DMS53 treated with DMSO at 0.1 percent for 48 hours (cell line): ENCODE measurements around the gene UGT1A1.
A peak's percentile ranks its signal among the peaks of the same experiment; 100 is the strongest.

Source experiments
- DNase-seq: peaks from one replicate; lab custom pipeline; 2025; ENCODE audit not compliant: unreplicated experiment; lab: John Stamatoyannopoulos, UW

The UGT1A1 gene

DNA sequence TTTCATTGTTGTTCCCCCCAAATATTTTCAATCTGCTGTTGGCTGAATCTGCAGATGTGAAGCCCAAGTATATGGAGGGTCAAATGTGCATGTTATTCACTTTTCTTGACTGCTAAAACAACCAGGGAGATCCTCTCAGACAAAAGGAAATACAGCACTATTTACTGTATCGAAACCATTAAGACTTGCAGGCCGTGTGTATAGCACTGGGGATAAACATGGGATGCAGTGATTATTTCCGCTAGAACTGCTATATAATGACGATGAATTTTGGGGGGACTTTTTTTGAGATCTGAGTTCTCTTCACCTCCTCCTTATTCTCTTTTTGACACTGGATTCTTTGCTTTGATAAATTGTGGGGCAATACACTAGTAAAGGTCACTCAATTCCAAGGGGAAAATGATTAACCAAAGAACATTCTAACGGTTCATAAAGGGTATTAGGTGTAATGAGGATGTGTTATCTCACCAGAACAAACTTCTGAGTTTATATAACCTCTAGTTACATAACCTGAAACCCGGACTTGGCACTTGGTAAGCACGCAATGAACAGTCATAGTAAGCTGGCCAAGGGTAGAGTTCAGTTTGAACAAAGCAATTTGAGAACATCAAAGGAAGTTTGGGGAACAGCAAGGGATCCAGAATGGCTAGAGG, 3.5 kb upstream of the UGT1A1 start:
- no peak for DNase-seq

DNA sequence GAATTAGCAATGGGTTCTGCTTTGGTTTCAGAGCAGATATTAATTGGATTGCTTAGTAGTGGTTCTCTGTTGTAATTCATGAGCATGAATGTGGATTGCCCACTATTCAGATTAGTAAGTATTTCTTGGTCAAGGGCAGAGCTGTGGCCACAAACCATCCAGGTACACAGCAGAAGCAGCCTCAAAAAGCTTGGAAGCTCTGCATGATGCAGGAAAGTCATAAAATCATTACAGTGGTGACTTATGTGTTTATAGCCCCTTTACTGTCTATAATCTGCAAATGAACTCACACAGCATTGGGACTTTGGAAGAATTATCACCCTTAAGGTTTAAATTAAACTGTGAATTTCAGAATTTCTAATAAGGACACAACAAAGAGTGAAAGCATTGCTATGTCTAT, 1.9 kb upstream of the UGT1A1 start:
- no peak for DNase-seq

DNA sequence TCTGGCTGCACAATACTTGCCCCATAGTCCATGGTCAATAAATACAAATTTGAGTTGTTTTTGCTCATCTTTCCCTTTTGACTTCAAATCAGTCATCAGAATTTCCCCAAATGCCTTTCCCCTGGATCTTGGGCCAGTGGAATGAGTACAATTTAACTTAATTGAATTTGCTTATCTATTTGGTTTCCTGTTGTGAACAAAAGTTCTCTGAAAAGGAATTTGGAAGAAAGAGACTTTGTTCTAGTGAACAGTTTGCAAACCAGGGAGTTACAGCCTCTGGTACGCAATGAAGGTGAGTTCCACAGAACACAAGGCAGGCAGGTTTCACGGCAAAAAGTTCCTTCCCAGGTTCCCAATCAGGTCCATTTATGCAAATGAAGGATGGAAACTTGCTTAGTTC, 1.2 kb upstream of the UGT1A1 start:
- DNase-seq, result no peak

DNA sequence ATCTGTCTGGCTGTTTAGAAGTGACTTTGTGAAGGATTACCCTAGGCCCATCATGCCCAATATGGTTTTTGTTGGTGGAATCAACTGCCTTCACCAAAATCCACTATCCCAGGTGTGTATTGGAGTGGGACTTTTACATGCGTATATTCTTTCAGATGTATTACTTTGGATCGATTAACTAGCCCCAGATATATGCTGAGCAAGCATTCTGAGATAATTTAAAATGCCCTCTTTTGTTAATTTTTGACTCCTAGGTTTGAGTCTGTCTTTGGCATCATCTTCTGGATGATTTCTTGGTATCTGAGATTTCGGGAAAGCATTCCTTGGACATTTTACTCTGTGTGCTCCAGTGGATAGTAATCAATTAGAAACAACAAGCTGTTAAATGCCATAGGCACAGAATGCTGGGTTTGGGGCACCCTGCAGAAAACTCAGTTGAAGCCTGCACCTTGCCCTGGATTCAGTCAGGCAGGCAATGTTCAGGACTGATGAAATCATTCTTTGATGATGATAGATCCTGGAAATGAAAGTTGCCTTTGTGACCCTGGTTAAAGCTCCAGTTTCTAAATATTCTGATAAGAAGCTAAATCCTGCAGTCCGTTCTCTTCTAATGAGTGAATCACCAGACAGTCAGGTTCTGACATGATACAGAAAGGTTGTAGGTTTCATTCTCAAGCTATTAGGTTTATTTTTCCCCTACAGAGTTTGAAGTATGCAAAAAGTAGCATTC, 1.1 kb downstream of the UGT1A1 start:
- DNase-seq, result no peak

DNA sequence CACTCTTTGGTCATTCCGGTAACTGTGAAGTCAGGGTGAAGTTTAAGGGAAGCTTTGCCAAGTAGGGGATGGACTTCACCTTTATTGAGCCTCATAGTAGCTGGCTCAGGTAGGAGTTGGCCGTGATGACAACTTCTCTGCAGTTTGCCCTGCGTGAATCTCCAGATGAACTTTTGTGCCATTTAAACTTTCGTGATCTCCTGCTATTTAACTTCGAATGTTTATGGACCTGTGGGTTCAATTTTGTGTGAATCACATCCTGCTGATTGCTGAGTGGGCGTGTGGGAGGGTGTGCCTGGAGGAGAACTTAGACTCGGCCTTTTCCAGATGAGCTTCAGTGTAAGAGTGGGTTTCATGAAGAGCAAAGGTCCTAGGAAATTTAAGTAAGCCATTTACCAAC, 4.2 kb downstream of the UGT1A1 start:
- DNase-seq, result no peak

DNA sequence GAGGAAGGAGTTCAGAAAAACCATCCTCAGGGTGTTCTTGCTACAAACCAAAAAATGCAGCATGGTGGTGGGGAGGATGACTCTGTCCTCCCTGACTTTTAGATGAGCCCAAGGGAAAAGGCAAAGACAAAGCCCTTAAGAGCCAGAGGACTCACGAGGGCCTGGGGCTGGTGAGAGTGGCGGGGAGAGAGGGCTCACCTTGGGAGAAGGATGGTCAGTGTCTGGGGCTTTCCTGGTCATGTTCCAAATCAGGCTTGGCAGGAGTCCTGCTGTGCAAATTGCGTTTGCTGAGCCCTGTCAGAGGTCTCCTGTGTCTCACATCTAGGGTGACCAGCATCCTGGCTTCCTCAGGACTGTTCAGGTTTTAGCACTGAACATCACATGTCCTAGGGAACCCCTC, 4.7 kb downstream of the UGT1A1 start:
- no peak for DNase-seq

DNA sequence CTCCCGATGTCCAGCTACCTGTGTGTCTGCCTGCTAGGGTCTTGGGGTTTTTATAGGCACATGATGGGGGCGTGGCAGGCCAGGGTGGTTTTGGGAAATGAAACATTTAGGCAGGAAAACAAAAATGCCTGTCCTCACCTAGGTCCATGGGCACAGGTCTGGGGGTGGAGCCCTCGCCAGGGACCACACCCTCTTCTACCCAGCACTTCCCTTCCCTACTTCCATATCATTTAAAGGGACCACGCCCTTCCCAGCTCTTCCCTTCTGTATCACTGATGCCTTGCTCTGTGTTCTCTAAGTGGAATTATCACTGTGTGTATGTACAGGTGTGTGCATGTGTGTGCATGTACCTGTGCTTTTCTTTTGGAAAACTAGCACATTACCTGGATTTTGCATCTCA, 6.3 kb downstream of the UGT1A1 start:
- no peak for DNase-seq

DNA sequence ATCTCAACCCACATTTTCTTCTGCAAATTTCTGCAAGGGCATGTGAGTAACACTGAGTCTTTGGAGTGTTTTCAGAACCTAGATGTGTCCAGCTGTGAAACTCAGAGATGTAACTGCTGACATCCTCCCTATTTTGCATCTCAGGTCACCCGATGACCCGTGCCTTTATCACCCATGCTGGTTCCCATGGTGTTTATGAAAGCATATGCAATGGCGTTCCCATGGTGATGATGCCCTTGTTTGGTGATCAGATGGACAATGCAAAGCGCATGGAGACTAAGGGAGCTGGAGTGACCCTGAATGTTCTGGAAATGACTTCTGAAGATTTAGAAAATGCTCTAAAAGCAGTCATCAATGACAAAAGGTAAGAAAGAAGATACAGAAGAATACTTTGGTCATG, 8.0 kb downstream of the UGT1A1 start:
- DNase-seq, result no peak

DNA sequence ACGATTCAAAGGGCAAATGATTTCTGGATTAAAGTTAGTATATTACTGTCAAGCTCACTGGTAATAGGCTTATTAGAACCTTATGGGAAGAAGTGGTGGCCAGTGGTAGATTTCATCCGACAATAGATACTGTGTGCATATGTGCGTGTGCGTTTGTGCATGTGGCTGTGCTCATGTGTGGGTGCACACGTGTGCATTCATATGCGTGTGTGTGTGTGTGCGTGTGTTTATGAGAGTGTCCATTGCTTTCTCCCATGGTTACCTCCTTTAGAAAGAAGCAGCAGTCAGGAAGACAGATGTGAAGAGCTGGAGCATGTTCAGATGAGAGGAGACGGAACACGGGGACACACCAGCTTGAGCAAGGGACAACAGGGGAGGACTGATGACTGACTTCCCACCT, 9.2 kb downstream of the UGT1A1 start:
- no peak for DNase-seq

DNA sequence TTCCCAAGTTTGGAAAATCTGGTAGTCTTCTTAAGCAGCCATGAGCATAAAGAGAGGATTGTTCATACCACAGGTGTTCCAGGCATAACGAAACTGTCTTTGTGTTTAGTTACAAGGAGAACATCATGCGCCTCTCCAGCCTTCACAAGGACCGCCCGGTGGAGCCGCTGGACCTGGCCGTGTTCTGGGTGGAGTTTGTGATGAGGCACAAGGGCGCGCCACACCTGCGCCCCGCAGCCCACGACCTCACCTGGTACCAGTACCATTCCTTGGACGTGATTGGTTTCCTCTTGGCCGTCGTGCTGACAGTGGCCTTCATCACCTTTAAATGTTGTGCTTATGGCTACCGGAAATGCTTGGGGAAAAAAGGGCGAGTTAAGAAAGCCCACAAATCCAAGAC, 12.1 kb downstream of the UGT1A1 start:
- no peak for DNase-seq

DNA sequence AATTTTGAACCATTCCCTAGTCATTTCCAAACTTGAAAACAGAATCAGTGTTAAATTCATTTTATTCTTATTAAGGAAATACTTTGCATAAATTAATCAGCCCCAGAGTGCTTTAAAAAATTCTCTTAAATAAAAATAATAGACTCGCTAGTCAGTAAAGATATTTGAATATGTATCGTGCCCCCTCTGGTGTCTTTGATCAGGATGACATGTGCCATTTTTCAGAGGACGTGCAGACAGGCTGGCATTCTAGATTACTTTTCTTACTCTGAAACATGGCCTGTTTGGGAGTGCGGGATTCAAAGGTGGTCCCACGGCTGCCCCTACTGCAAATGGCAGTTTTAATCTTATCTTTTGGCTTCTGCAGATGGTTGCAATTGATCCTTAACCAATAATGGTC, 12.5 kb downstream of the UGT1A1 start:
- DNase-seq, result no peak

DNA sequence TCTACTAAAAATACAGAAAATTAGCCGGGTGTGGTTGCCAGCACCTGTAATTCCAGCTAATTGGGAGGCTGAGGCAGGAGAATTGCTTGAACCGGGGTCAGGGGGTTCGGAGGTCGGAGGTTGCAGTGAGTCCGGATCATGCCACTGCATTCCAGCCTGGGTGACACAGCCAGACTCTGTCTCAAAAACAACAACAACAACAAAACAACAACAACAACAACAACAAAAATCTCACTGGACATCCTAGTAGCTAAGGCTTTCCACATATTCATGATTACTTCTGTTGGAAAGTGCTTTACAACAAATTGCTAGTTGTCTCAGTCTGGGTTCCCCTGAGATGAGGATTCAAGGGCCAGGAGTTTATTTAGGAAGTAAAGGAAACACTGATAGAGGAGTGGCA, 13.8 kb downstream of the UGT1A1 start:
- DNase-seq, result no peak

DNA sequence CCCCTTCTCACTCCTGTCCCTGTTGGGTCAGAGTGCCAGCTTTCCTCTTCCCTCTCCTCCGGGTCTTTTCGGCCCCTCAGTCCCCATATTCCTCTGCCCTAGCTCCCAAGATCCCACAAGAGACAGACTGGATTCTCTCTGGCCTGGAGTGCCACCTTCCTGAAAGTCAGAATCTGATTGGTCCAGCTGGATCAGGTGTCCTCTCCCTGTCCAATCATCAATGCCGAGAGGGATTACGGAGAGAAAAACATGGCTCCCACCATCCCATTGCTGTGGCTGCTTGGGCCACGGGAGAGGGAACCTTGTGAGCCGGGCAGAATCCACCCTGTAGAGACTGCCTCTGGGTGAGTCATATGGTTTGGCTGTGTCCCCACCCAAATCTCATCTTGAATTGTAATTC, 15.3 kb downstream of the UGT1A1 start:
- no peak for DNase-seq

DNA sequence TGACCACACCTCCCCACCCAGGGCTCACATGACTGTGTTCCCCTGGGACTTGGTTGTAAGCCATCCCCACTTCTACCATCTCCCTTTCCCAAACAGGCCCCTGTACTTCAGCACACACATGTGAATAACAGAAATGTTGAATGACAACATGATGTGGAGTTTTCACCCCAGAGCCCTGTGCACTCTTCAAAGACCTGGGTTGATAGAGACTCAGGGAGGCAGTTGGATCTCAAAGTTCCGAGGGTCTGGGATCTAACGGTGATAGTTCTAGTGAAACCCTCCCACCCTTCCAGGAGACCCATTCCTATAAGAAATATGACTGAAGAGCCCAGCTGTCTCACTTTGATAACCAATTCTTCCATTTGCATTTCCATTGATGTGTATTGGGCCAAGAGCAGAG, 18.0 kb downstream of the UGT1A1 start, which contains the start of gene MROH2A:
Gene MROH2A, plus strand, starts transcription at position 301 of the 400 bp plus-strand sequence. CDS start 1,029 bp downstream, outside the sequence.
- no peak for DNase-seq

DNA sequence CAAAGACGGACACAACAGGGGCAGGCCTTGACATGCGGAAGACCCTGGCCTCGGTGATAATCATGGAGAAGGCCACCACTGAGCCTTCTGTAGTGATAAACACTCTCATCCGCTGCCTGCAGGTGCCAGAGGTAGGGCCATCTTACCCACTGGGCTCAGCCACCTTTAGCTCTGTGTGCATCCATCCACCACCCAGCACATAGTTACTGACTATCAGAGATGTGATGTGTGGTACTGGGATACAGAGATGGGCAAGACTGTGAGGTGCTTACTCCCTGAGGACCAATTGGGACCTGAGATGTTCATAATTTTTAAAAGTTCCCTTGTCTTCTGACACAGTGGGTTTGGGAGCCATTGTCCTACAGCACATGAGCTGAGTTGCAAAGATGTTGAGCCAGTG, 19.7 kb downstream of the UGT1A1 start:
- DNase-seq, result no peak

DNA sequence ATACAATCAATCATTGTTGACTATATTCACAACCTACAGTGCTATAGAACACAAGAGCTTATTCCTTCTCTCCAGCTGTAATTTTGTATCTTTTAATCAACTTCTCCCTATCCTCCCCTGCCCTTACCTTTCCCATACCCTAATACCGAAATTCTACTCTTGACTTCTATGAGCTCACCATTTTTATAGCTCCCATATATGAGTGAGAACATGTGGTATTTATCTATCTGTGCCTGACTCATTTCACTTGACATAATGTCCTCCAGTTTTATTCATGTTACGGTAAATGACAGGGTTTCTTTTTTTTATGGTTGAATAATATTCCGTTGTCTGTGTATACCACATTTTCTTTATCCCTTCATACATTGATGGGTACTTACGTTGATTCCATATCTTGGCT, 20.7 kb downstream of the UGT1A1 start:
- no peak for DNase-seq

DNA sequence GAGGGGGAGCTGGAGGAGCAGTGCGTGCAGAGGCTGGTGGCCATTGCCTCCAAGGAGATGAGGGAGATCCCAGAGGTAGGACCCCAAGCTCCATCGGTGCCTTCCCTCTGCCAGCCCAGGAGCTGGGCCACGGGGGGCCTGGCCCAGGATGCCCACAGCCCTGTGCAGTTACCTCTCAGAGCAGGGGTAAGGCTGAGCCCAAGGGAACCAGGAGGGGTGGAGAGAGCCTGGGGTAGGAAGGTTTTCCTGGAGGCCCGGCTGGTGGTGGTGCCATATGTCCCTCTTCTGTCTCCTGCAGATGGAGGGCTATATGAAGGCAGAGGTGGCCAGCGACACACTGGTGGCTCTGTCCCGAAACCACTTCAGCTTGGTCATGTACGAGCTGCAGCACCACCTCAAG, 29.5 kb downstream of the UGT1A1 start:
- DNase-seq, result no peak

DNA sequence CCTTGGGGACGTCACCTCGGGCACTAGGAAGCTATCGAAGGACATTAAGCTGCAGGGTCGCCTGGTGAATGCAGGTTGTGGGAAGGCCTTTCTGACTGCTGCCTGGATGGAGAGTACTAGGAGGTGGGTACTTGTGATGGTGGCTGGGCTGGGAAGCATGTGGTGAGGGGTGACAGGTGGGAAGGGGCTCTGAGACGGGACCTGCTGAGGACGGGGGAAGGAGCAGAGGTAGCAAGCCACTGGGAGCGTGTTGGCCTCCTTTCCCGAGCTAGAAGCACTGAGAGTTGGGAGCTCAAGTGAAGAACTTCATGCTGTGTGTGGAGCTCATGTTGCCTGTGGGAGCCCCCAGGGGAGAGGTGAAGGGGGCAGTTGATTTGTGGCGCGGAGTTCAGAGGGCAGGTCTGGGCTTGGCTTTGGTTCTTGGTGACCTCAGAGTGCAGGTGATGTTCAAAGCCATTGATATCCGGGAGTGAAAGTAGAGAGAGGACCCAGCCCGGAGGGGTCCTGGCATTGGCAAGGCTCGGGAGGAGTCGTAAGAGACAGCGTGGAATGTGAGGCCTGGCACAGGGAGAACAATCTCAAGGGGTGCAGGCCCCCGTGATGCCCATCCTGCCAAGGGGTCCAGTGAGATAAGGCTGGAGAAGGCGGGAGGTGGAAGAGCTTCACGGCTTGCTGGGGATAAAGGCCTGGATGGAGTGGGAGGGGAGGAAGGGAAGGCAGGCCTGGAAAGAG, 31.2 kb downstream of the UGT1A1 start:
- no peak for DNase-seq

DNA sequence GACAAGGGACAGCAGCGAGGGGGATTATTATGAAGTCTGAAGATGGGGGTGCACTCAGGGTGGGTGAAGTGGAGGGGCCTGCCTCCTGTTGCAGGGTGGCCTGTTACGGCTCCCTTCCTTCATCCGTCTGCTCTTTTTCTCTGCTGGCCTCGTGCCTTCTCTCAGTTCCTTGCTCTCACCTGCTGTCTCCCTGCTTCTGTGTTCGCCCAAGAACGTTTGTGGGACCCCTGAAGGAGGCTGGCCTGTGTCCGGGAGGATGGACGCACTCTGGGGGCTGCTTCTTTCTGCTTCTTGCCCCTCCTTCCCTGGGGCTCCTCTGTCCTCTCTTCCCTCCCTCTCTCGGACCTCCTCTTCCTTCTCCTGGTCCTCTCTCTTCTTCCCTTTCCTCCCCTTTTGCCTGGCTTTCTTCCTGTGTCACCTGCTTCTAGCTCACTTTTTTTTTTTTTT, 31.8 kb downstream of the UGT1A1 start:
- peak; percentile 3 for DNase-seq

DNA sequence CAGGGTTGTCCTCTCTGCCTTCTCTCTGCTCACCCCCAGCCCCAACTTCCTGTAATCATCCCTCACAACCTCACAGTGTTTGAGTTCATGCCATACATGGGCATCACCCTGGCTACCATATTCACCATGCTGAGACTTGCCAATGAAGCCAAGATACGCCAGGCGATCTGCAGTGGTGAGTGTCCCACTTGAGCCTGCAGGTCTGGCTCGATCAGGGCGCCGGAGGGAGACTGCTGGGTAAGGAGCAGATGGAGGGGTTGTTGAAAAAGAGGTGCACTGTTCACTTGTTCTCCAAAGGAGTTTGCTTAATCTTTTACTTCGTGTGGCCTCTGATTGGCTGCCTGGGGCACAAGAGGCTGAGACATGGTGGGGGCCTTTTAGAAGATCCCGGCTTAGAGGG, 32.6 kb downstream of the UGT1A1 start:
- DNase-seq, result no peak

DNA sequence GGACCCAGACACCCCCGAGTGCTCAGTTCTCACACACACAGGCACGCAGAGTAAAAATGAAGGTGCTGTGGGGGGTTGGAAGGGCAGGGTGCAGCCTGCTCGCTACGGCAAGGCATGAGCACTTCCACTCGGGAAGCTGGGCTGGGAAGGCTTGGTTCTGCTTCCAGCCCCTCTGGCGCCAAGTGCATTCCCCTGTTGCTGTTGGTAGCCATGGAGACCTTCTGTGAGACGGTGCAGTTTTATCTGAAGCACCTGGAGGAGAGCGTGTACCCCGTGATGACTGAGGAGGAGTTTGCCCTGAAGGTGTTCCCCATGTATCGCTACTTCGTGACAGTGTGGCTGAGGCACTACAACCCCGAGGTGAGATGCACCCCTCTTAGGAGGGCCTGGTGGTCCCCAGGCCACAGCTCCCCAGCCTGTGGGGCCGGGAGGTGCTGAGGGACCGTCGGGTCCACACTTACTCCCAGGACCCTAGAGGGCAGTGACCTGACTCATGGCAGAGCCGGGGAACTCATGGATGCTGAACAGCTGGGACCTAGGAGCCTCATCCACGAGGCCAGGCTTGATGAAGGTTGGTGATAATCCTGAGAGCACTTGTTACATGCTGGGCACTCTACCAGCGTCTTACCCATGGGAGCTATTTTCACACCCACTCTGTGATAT, 33.5 kb downstream of the UGT1A1 start:
- no peak for DNase-seq
